T-helper 1 cell treated with Interleukin-12 subunit alpha and Interleukin-12 subunit beta and Interleukin-4 antibody, amounts not matched to agents 30 μg/mL and 1 μg/mL, for 36 hours (primary cell): Measurements from ENCODE around the gene LPIN2.

Experiments
- H3K27ac Mint-ChIP-seq: one replicate; pipeline ENCODE4 v1.8.0; 2021; ENCODE audit warnings: mild to moderate bottlenecking, mixed read lengths
- H3K27me3 Mint-ChIP-seq: one replicate; pipeline ENCODE4 v1.8.0; 2021; ENCODE audit warnings: low read depth, mixed read lengths
- H3K36me3 Mint-ChIP-seq: one replicate; pipeline ENCODE4 v1.8.0; 2021; ENCODE audit warnings: low read depth, mixed read lengths
- H3K4me1 Mint-ChIP-seq: one replicate; pipeline ENCODE4 v1.8.0; 2021; ENCODE audit warnings: low read depth, mixed read lengths
- H3K4me3 Mint-ChIP-seq: one replicate; pipeline ENCODE4 v1.8.0; 2021; ENCODE audit warnings: mild to moderate bottlenecking, moderate library complexity, mixed read lengths
- H3K9me3 Mint-ChIP-seq: one replicate; pipeline ENCODE4 v1.8.0; 2021; ENCODE audit warnings: mixed read lengths

Gene LPIN2

DNA sequence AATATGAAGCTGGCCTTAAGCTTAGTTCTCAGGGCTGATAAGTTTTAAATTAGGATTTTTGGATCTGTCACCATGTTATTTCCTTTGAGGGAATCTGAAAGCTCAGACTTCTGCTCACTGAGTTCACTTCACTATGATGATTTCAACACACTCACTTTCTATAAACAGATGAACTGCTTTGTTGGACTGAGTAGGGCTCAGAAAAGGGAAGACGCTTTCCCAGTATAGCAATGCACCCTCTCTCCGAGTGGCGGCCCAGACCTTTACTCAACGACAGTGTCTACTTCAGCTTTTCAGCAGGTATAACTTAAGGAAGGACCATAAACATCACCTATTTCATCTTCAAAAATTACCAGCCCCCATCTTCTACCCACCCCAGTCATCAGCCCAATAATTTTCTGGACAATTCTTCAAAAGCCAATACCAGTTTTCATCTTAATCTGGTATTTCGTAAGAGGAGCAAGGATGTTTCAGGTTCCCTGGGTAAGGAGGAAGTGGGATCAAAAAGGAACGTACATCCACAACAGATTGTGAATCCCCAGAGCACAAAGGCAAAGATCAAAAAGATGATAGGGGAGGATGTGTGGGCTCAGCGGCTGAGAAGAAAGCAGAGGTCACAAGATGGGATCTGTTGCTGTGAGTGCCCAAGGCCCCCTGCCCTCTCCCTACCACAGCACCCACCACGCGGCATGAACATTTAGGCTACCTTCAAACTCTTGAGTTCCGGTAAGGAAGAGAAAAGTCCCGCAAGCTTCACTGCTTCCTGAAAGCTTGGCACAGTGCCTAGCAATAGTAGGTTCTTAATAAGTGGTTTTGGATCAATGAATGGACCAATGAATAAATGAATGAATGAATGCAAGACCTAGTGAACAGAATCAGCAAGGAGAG is 41.9 kb downstream of the LPIN2 start:
- Mint-ChIP-seq H3K4me1 (peaks cover 70% of the 10 kb centered on the region), H3K27ac (peak overlapping the region; percentile 90), H3K4me3 (peak overlapping the region; percentile 84), H3K9me3 (no peaks in the 10 kb centered on the region), H3K27me3 (no peaks in the 10 kb centered on the region), H3K36me3 (peaks cover 14% of the 10 kb centered on the region)

DNA sequence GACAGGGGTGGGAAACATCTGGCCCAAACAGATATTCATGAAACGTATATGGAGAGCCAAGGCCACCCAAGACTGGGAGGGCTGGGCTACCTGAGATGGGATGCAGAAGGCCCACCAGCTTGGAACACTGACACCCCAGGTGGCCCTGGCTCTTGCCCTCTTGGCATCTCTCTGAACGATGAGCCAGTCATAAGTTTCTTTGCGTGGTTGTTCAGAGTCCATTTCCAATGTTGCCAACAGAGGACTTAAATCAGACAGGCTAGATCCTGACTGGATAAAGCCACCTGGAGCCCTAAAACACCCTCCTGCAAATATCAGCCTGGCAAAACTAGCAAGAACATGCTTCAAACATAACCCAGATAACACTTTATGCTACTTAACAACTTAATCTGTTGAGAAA is 42.6 kb downstream of the LPIN2 start:
- peaks cover 70% of the 10 kb centered on the region for H3K4me1 Mint-ChIP-seq
- no peaks in the 10 kb centered on the region for H3K27me3 Mint-ChIP-seq
- peak overlapping the region; percentile 64 for H3K27ac Mint-ChIP-seq
- H3K36me3 Mint-ChIP-seq: peaks cover 13% of the 10 kb centered on the region
- H3K9me3 Mint-ChIP-seq: no peaks in the 10 kb centered on the region
- H3K4me3 Mint-ChIP-seq: no peak overlapping the region

- H3K9me3 Mint-ChIP-seq: no peaks in the 10 kb centered on the region
- no peaks in the 10 kb centered on the region for H3K27me3 Mint-ChIP-seq
- H3K4me3 Mint-ChIP-seq: peak overlapping the region; percentile 15
- peaks cover 70% of the 10 kb centered on the region for H3K4me1 Mint-ChIP-seq
- peaks cover 14% of the 10 kb centered on the region for H3K36me3 Mint-ChIP-seq
- H3K27ac Mint-ChIP-seq: peak overlapping the region; percentile 64
Measured at GRCh38 chr18:2969695-2970094, 43.2 kb downstream of the LPIN2 start.

DNA sequence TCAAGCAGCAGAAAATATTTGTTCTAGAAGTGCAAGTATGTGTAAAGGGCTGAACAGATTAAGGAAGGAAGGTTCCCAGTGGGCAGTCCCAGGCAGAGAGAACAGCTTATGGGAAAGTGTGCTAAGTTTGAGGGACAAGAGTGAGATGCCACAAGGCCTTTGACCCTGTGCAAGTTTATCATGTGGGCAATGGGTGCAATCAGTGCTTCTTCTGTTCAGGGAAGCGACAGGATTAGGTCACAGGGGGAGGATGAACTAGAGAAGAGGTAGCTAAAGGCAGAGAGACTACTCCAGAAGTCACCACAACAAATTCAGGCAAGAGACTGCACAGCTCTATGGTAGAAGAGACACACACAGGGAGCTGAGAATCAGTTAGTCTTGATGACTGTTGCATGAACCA is 44.3 kb downstream of the LPIN2 start:
- Mint-ChIP-seq H3K36me3 (peaks cover 19% of the 10 kb centered on the region), H3K4me3 (peak overlapping the region; percentile 14), H3K27me3 (no peaks in the 10 kb centered on the region), H3K9me3 (no peaks in the 10 kb centered on the region), H3K4me1 (peaks cover 73% of the 10 kb centered on the region), H3K27ac (peak overlapping the region; percentile 64)

- H3K9me3 Mint-ChIP-seq: no peaks in the 10 kb centered on the region
- H3K27ac Mint-ChIP-seq: no peak overlapping the region
- no peak overlapping the region for H3K4me3 Mint-ChIP-seq
- peaks cover 20% of the 10 kb centered on the region for H3K36me3 Mint-ChIP-seq
- peaks cover 75% of the 10 kb centered on the region for H3K4me1 Mint-ChIP-seq
- no peaks in the 10 kb centered on the region for H3K27me3 Mint-ChIP-seq
Measured at GRCh38 chr18:2967820-2968219, 45.1 kb downstream of the LPIN2 start.

DNA sequence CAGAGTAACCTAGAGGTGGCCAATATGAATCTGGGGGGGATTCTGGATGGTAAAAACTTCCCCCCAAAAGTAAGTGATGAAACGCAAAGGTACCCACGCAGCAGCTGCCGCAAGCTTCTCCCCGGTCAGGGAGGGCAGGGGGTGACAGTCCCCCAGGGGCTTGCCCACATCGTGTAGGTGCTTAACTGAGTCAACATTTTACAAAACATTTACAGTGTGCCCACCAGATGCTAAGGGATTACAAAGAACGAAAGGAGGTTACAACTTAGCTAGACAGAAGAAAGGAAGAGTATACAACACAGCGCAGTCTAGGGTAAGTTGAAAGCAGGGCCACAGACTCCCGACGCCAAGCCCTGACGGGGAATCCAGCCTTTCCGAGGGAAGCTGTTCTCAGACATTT is 45.6 kb downstream of the LPIN2 start:
- Mint-ChIP-seq H3K27me3 (no peaks in the 10 kb centered on the region), H3K36me3 (peaks cover 20% of the 10 kb centered on the region), H3K9me3 (no peaks in the 10 kb centered on the region), H3K27ac (no peak overlapping the region), H3K4me3 (no peak overlapping the region), H3K4me1 (peaks cover 73% of the 10 kb centered on the region)

DNA sequence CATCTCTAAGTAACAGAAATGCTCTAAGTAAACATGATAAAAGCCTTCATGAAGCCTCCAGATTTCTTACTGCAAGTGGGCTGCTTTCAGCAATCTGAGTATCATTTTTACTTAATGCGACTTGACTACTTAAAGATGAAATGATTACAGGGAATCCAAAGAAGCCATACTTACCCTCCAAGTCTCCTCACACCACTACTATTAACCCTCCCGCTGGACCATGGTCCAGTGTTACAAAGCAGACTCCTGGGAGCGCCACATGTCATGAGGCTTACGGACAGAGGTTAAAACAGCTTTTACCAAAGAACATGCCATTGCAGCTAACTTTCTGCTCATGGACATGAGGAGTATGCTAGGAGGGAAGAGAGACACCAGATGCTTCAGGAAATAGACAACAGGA is 46.4 kb downstream of the LPIN2 start:
- Mint-ChIP-seq H3K27ac (no peak overlapping the region), H3K4me1 (peaks cover 74% of the 10 kb centered on the region), H3K36me3 (peaks cover 20% of the 10 kb centered on the region), H3K4me3 (no peak overlapping the region), H3K27me3 (no peaks in the 10 kb centered on the region), H3K9me3 (no peaks in the 10 kb centered on the region)

DNA sequence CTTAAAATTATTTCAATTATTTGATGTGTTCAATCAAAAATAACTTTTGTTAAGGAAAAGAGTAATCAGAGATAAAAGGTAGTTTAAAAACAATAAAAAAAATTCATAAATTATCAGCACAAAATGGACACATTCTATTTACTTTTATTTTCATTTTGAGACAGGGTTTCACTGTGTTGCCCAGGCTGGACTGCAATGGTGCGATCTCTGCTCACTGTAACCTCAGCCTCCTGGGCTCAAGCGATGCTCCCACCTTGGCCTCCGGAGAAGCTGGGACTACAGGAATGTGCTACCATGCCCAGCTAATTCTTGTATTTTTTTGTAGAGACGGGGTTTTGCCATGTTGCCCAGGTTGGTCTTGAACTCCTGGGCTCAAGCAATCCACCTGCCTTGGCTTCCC is 47.1 kb downstream of the LPIN2 start:
- Mint-ChIP-seq H3K36me3 (peaks cover 14% of the 10 kb centered on the region), H3K4me3 (peak overlapping the region; percentile 28), H3K4me1 (peaks cover 74% of the 10 kb centered on the region), H3K27me3 (no peaks in the 10 kb centered on the region), H3K27ac (peak overlapping the region; percentile 73), H3K9me3 (no peaks in the 10 kb centered on the region)

GRCh38 chr18:2964361-2965010 is 48.5 kb downstream of the LPIN2 start:
- Mint-ChIP-seq H3K27me3 (no peaks in the 10 kb centered on the region), H3K4me3 (peak overlapping the region; percentile 16), H3K9me3 (no peaks in the 10 kb centered on the region), H3K27ac (peak overlapping the region; percentile 87), H3K4me1 (peaks cover 74% of the 10 kb centered on the region), H3K36me3 (peaks cover 16% of the 10 kb centered on the region)
